ENCODE results near the gene EEF1AKMT4. TPM values are rescaled to one million over a fixed set of nuclear protein-coding genes. Genes with fewer than 3 reads are reported as not detected.

EEF1AKMT4 gene
- total RNA-seq, 3 donors from 2014 or later (not counting 1 experiment from before 2014, with no cell fraction given): 0.73 to 0.80 (median 0.79) TPM

- peaks cover 73% of the 10 kb centered on the region for H3K36me3 ChIP-seq (ENCODE audit: control insufficient read depth, insufficient read depth, low read length)
- no peak overlapping the region for H3K27ac Mint-ChIP-seq
- H3K27me3 Mint-ChIP-seq (ENCODE audit: low read depth in 2 of 2): no peaks in the 10 kb centered on the region
Observed at GRCh38 chr3:184305577-184305976, 56.1 kb downstream of the EEF1AKMT4 start.

GRCh38 chr3:184306341-184306972 lies 57.0 kb downstream of the EEF1AKMT4 start:
- no peak overlapping the region for H3K4me3 Mint-ChIP-seq
- H3K27ac Mint-ChIP-seq: no peak overlapping the region
- H3K9me3 Mint-ChIP-seq: no peaks in the 10 kb centered on the region
- intact Hi-C loops (cut with micrococcal nuclease): no loop called here
- DNase-seq (no peak), ATAC-seq (no peak)
- no peak for TF ChIP-seq CTCF (IDR thresholded peaks at IDR 0.05)
- H3K4me1 Mint-ChIP-seq: no peaks in the 10 kb centered on the region
- H3K4me1 ChIP-seq (ENCODE audit: control insufficient read depth, insufficient read depth, low read length): no peaks in the 10 kb centered on the region
- peaks cover 31% of the 10 kb centered on the region for H3K36me3 Mint-ChIP-seq
- no peaks in the 10 kb centered on the region for H3K9me3 ChIP-seq (ENCODE audit: control insufficient read depth, insufficient read depth, low read length)
- H3K27me3 Mint-ChIP-seq (ENCODE audit: low read depth in 2 of 2): no peaks in the 10 kb centered on the region
- H3K4me3 ChIP-seq (ENCODE audit: low read length): no peak overlapping the region
- H3K27ac ChIP-seq (ENCODE audit: low read length): no peak overlapping the region
- H3K36me3 ChIP-seq (ENCODE audit: control insufficient read depth, insufficient read depth, low read length): peaks cover 68% of the 10 kb centered on the region
- 98% methylated on average over 4 of the region's 4 CpGs for WGBS (ENCODE audit: insufficient coverage)
- no peaks in the 10 kb centered on the region for H3K27me3 ChIP-seq (ENCODE audit: control insufficient read depth, insufficient read depth, low read length)

More at GRCh38 chr3:184305577-184305976, 56.1 kb downstream of the EEF1AKMT4 start:
- peaks cover 31% of the 10 kb centered on the region for H3K36me3 Mint-ChIP-seq
- DNase-seq (no peak), ATAC-seq (peak in 1 of 3 donors; percentile 53)
- Histone ChIP-seq H3K4me1 (ENCODE audit: control insufficient read depth, insufficient read depth, low read length) (no peaks in the 10 kb centered on the region), H3K27me3 (ENCODE audit: control insufficient read depth, insufficient read depth, low read length) (no peaks in the 10 kb centered on the region), H3K4me3 (ENCODE audit: low read length) (no peak overlapping the region), H3K27ac (ENCODE audit: low read length) (no peak overlapping the region), H3K9me3 (ENCODE audit: control insufficient read depth, insufficient read depth, low read length) (no peaks in the 10 kb centered on the region)
- peaks cover 0 to 3% of the 10 kb centered on the region in 2 donors for H3K4me1 Mint-ChIP-seq
- no peaks in the 10 kb centered on the region for H3K9me3 Mint-ChIP-seq
- no peak overlapping the region for H3K4me3 Mint-ChIP-seq
- intact Hi-C loops (cut with micrococcal nuclease): no loop called here
- WGBS (ENCODE audit: insufficient coverage): 100% methylated on average over 1 of the region's 1 CpG
- peak; percentile 40 for TF ChIP-seq CTCF (IDR thresholded peaks at IDR 0.05)

- H3K27ac Mint-ChIP-seq: peak overlapping the region in 1 of 2 donors; percentile 43
Observed at GRCh38 chr3:184307915-184308314, 58.4 kb downstream of the EEF1AKMT4 start.

More at GRCh38 chr3:184307915-184308314, 58.4 kb downstream of the EEF1AKMT4 start:
- DNase-seq (no peak), ATAC-seq (no peak)
- Histone ChIP-seq H3K4me3 (ENCODE audit: low read length) (no peak overlapping the region), H3K9me3 (ENCODE audit: control insufficient read depth, insufficient read depth, low read length) (no peaks in the 10 kb centered on the region), H3K36me3 (ENCODE audit: control insufficient read depth, insufficient read depth, low read length) (peaks cover 53% of the 10 kb centered on the region), H3K4me1 (ENCODE audit: control insufficient read depth, insufficient read depth, low read length) (no peaks in the 10 kb centered on the region), H3K27me3 (ENCODE audit: control insufficient read depth, insufficient read depth, low read length) (no peaks in the 10 kb centered on the region), H3K27ac (ENCODE audit: low read length) (no peak overlapping the region)
- Mint-ChIP-seq H3K9me3 (no peaks in the 10 kb centered on the region), H3K27me3 (ENCODE audit: low read depth in 2 of 2) (no peaks in the 10 kb centered on the region), H3K4me3 (no peak overlapping the region), H3K36me3 (peaks cover 31% of the 10 kb centered on the region), H3K4me1 (no peaks in the 10 kb centered on the region)
- TF ChIP-seq CTCF (IDR thresholded peaks at IDR 0.05): no peak
- 97% methylated on average over 9 of the region's 9 CpGs for WGBS (ENCODE audit: insufficient coverage)
- intact Hi-C loops (cut with micrococcal nuclease): no loop called here

Other genes with a start within 250 kb of the EEF1AKMT4 start
- gene ABCC5, start 231.8 kb upstream of the EEF1AKMT4 start, total RNA-seq: 10 to 100 TPM; 15.6 to 32.5 (median 27.1) TPM
- gene HTR3D, start 217.9 kb upstream of the EEF1AKMT4 start, total RNA-seq: not detected
- not detected for gene HTR3C, start 196.6 kb upstream of the EEF1AKMT4 start, total RNA-seq
- not detected for gene HTR3E, start 152.6 kb upstream of the EEF1AKMT4 start, total RNA-seq
- 10 to 100 TPM; 44.5 to 59.4 (median 54.8) TPM for gene EIF2B5, start 114.3 kb upstream of the EEF1AKMT4 start, total RNA-seq
- 10 to 100 TPM; 59.1 to 77.5 (median 59.7) TPM for gene DVL3, start 94.3 kb upstream of the EEF1AKMT4 start, total RNA-seq
- 100 to 1,000 TPM; 157 to 188 (median 168) TPM for gene AP2M1, start 74.8 kb upstream of the EEF1AKMT4 start, total RNA-seq
- 100 to 1,000 TPM; 128 to 168 (median 157) TPM for gene ABCF3, start 63.5 kb upstream of the EEF1AKMT4 start, total RNA-seq
- gene VWA5B2, start 20.1 kb upstream of the EEF1AKMT4 start, total RNA-seq: under 1 TPM in 2 of 3 donors, not detected in 1; 0.14 to 0.23 TPM
- 10 to 100 TPM; 18.4 to 21.8 (median 20.4) TPM for gene ALG3, start 710 bp upstream of the EEF1AKMT4 start, total RNA-seq
- gene CAMK2N2, start 11.9 kb downstream of the EEF1AKMT4 start, total RNA-seq: under 1 TPM in 2 of 3 donors, not detected in 1; 0.71 to 0.82 TPM
- gene ECE2, start 26.4 kb downstream of the EEF1AKMT4 start, total RNA-seq: not detected
- 100 to 1,000 TPM; 218 to 237 (median 231) TPM for gene PSMD2, start 49.6 kb downstream of the EEF1AKMT4 start, total RNA-seq
- 100 to 1,000 TPM; 220 to 235 (median 227) TPM for gene EIF4G1, start 64.9 kb downstream of the EEF1AKMT4 start, total RNA-seq
- 1 to 10 TPM; 6.9 to 8.8 (median 8.5) TPM for gene FAM131A, start 87.9 kb downstream of the EEF1AKMT4 start, total RNA-seq
- gene CLCN2, start 111.9 kb downstream of the EEF1AKMT4 start, total RNA-seq: 1 to 10 TPM; 7.8 to 8.2 (median 8.1) TPM
- gene POLR2H, start 112.0 kb downstream of the EEF1AKMT4 start, total RNA-seq: 10 to 100 TPM; 33.0 to 49.8 (median 41.1) TPM
- gene THPO, start 128.5 kb downstream of the EEF1AKMT4 start, total RNA-seq: not detected
- under 1 TPM in 1 of 3 donors, not detected in 2; 0.78 TPM for gene CHRD, start 130.4 kb downstream of the EEF1AKMT4 start, total RNA-seq